Mucosa of stomach (tissue), 1 donor: ENCODE measurements around the gene SPTBN5.

Source experiments
- H3K27me3 ChIP-seq: one replicate; pipeline ENCODE4 v1.7.0; 2013; ENCODE audit warnings: mild to moderate bottlenecking, low read length; ENCODE audit not compliant: control insufficient read depth, insufficient read depth
- H3K36me3 ChIP-seq: one replicate; pipeline ENCODE4 v1.7.0; 2013; ENCODE audit warnings: low read length; ENCODE audit not compliant: control insufficient read depth, insufficient read depth
- H3K4me1 ChIP-seq: one replicate; pipeline ENCODE4 v1.7.0; 2013; ENCODE audit warnings: mild to moderate bottlenecking, low read length; ENCODE audit not compliant: control insufficient read depth, insufficient read depth
- H3K4me3 ChIP-seq: one replicate; pipeline ENCODE4 v1.7.0; 2013; ENCODE audit warnings: low read length
- H3K9ac ChIP-seq: one replicate; pipeline ENCODE4 v1.7.0; 2013; ENCODE audit warnings: mild to moderate bottlenecking, low read length, moderate library complexity
- H3K9me3 ChIP-seq: one replicate; pipeline ENCODE4 v1.7.0; 2013; ENCODE audit warnings: mild to moderate bottlenecking, low read length, moderate library complexity; ENCODE audit not compliant: control insufficient read depth
- donor health status: Pancreatic carcinoma.

The SPTBN5 gene

GRCh38 chr15:41806291-41807181 is 87.3 kb downstream of the SPTBN5 start:
- Histone ChIP-seq H3K4me1 (peaks cover 7% of the 10 kb centered on the region), H3K9me3 (no peaks in the 10 kb centered on the region), H3K4me3 (no peak overlapping the region), H3K36me3 (no peaks in the 10 kb centered on the region), H3K9ac (no peak overlapping the region), H3K27me3 (no peaks in the 10 kb centered on the region)

- Histone ChIP-seq H3K9ac (no peak overlapping the region), H3K27me3 (no peaks in the 10 kb centered on the region), H3K4me3 (no peak overlapping the region), H3K36me3 (no peaks in the 10 kb centered on the region), H3K9me3 (no peaks in the 10 kb centered on the region), H3K4me1 (peaks cover 7% of the 10 kb centered on the region)
Measured at GRCh38 chr15:41805711-41806110, 88.1 kb downstream of the SPTBN5 start.

GRCh38 chr15:41804916-41805666 is 88.8 kb downstream of the SPTBN5 start:
- Histone ChIP-seq H3K36me3 (no peaks in the 10 kb centered on the region), H3K27me3 (no peaks in the 10 kb centered on the region), H3K9ac (no peak overlapping the region), H3K9me3 (no peaks in the 10 kb centered on the region), H3K4me3 (no peak overlapping the region), H3K4me1 (peaks cover 7% of the 10 kb centered on the region)

GRCh38 chr15:41804361-41804760 is 89.5 kb downstream of the SPTBN5 start:
- no peak overlapping the region for H3K9ac ChIP-seq
- no peaks in the 10 kb centered on the region for H3K36me3 ChIP-seq
- H3K9me3 ChIP-seq, result no peaks in the 10 kb centered on the region
- H3K27me3 ChIP-seq, result no peaks in the 10 kb centered on the region
- peaks cover 7% of the 10 kb centered on the region for H3K4me1 ChIP-seq
- no peak overlapping the region for H3K4me3 ChIP-seq

- H3K27me3 ChIP-seq, result no peaks in the 10 kb centered on the region
- no peak overlapping the region for H3K4me3 ChIP-seq
- no peak overlapping the region for H3K9ac ChIP-seq
- H3K4me1 ChIP-seq, result peaks cover 12% of the 10 kb centered on the region
- H3K36me3 ChIP-seq, result no peaks in the 10 kb centered on the region
- no peaks in the 10 kb centered on the region for H3K9me3 ChIP-seq
Measured at GRCh38 chr15:41801850-41802455, 91.9 kb downstream of the SPTBN5 start.

- Histone ChIP-seq H3K27me3 (no peaks in the 10 kb centered on the region), H3K4me1 (peaks cover 14% of the 10 kb centered on the region), H3K36me3 (no peaks in the 10 kb centered on the region), H3K4me3 (no peak overlapping the region), H3K9me3 (no peaks in the 10 kb centered on the region), H3K9ac (no peak overlapping the region)
Measured at GRCh38 chr15:41801185-41801584, 92.7 kb downstream of the SPTBN5 start.

GRCh38 chr15:41799488-41799805 is 94.4 kb downstream of the SPTBN5 start:
- H3K4me3 ChIP-seq, result no peak overlapping the region
- no peaks in the 10 kb centered on the region for H3K9me3 ChIP-seq
- H3K4me1 ChIP-seq, result peaks cover 13% of the 10 kb centered on the region
- no peak overlapping the region for H3K9ac ChIP-seq
- H3K27me3 ChIP-seq, result no peaks in the 10 kb centered on the region
- no peaks in the 10 kb centered on the region for H3K36me3 ChIP-seq

- Histone ChIP-seq H3K9ac (no peak overlapping the region), H3K27me3 (no peaks in the 10 kb centered on the region), H3K9me3 (no peaks in the 10 kb centered on the region), H3K4me1 (peaks cover 13% of the 10 kb centered on the region), H3K36me3 (no peaks in the 10 kb centered on the region), H3K4me3 (no peak overlapping the region)
Measured at GRCh38 chr15:41798607-41799487, 95.0 kb downstream of the SPTBN5 start.
